HEK293 (cell line): Measurements from ENCODE around the gene CLTCL1.

Experiments used
- CTCF ChIP-seq: fragments of 450-650 bp; formaldehyde crosslinking; IDR thresholded peaks from 2 replicates; pipeline ENCODE4 v1.5.1; 2016; ENCODE audit warnings: missing biosample characterization, missing genetic modification characterization
- MZF1 ChIP-seq: fragments of 450-650 bp; formaldehyde crosslinking; IDR thresholded peaks from 2 replicates; pipeline ENCODE4 v1.5.1; 2017; ENCODE audit warnings: missing biosample characterization, missing genetic modification characterization, borderline replicate concordance
- YY1 ChIP-seq: fragments of 450-650 bp; formaldehyde crosslinking; IDR thresholded peaks from 2 replicates; pipeline ENCODE4 v1.5.1; 2018; ENCODE audit warnings: missing biosample characterization, missing genetic modification characterization
- ZBTB8A ChIP-seq: fragments of 450-650 bp; formaldehyde crosslinking; IDR thresholded peaks from 2 replicates; pipeline ENCODE4 v1.5.1; 2016; ENCODE audit warnings: missing biosample characterization, missing genetic modification characterization
- ZNF10 ChIP-seq: fragments of 450-650 bp; formaldehyde crosslinking; IDR thresholded peaks from 2 replicates; pipeline ENCODE4 v1.5.1; 2017; ENCODE audit warnings: missing biosample characterization, missing genetic modification characterization
- ZNF155 ChIP-seq: fragments of 450-650 bp; formaldehyde crosslinking; IDR thresholded peaks from 2 replicates; pipeline ENCODE4 v1.5.1; 2016; ENCODE audit warnings: missing biosample characterization, missing genetic modification characterization
- ZNF426 ChIP-seq: fragments of 450-650 bp; formaldehyde crosslinking; IDR thresholded peaks from 2 replicates; pipeline ENCODE4 v1.5.1; 2017; ENCODE audit warnings: missing biosample characterization, missing genetic modification characterization, mild to moderate bottlenecking, inconsistent platforms, moderate library complexity
- ZNF530 ChIP-seq: fragments of 450-650 bp; formaldehyde crosslinking; IDR thresholded peaks from 2 replicates; pipeline ENCODE4 v1.5.1; 2016; ENCODE audit warnings: low read depth, missing biosample characterization, missing genetic modification characterization
- ZNF670 ChIP-seq: fragments of 450-650 bp; formaldehyde crosslinking; IDR thresholded peaks from 2 replicates; pipeline ENCODE4 v1.5.1; 2016; ENCODE audit warnings: missing biosample characterization, missing genetic modification characterization, low read depth
- ZNF776 ChIP-seq: fragments of 450-650 bp; formaldehyde crosslinking; IDR thresholded peaks from 2 replicates; pipeline ENCODE4 v1.5.0; 2017; ENCODE audit warnings: missing biosample characterization, missing genetic modification characterization, borderline replicate concordance
- ZSCAN18 ChIP-seq: fragments of 450-650 bp; formaldehyde crosslinking; IDR thresholded peaks from 2 replicates; pipeline ENCODE4 v1.5.1; 2016; ENCODE audit warnings: missing biosample characterization, missing genetic modification characterization
- ZSCAN5A ChIP-seq: fragments of 450-650 bp; formaldehyde crosslinking; IDR thresholded peaks from 2 replicates; pipeline ENCODE4 v1.5.1; 2016; ENCODE audit warnings: missing biosample characterization, missing genetic modification characterization

- no peak for TF ChIP-seq ZSCAN5A
- TF ChIP-seq YY1 (tag by site-specific recombination) = no peak
- TF ChIP-seq ZNF426 (tag by site-specific recombination) = no peak
- no peak for TF ChIP-seq MZF1 (tag by site-specific recombination)
- TF ChIP-seq CTCF = no peak
- no peak for TF ChIP-seq ZNF530 (tag by site-specific recombination)
- no peak for TF ChIP-seq ZNF776
- TF ChIP-seq ZNF10 (tag by site-specific recombination) = no peak
- TF ChIP-seq ZNF670 (tag by site-specific recombination) = no peak
- no peak for TF ChIP-seq ZSCAN18 (tag by site-specific recombination)
- no peak for TF ChIP-seq ZNF155 (tag by site-specific recombination)
- TF ChIP-seq ZBTB8A (tag by site-specific recombination) = no peak
Observed at GRCh38 chr22:19194766-19195536, 96.6 kb downstream of the CLTCL1 start.
